OCI-M2 (cell line): ENCODE measurements around the gene EXOC1.
A peak's percentile ranks its signal among the peaks of the same experiment; 100 is the strongest.
"Not testable (repeated sequence)": the region's sequence is repeated elsewhere in the genome, so short reads cannot be mapped to it uniquely, and the experiment has no call there.

ENCODE experiments used
- DNase-seq: peaks from one replicate; lab custom pipeline; 2025; ENCODE audit not compliant: unreplicated experiment; lab: John Stamatoyannopoulos, UW

Gene EXOC1, protein sequence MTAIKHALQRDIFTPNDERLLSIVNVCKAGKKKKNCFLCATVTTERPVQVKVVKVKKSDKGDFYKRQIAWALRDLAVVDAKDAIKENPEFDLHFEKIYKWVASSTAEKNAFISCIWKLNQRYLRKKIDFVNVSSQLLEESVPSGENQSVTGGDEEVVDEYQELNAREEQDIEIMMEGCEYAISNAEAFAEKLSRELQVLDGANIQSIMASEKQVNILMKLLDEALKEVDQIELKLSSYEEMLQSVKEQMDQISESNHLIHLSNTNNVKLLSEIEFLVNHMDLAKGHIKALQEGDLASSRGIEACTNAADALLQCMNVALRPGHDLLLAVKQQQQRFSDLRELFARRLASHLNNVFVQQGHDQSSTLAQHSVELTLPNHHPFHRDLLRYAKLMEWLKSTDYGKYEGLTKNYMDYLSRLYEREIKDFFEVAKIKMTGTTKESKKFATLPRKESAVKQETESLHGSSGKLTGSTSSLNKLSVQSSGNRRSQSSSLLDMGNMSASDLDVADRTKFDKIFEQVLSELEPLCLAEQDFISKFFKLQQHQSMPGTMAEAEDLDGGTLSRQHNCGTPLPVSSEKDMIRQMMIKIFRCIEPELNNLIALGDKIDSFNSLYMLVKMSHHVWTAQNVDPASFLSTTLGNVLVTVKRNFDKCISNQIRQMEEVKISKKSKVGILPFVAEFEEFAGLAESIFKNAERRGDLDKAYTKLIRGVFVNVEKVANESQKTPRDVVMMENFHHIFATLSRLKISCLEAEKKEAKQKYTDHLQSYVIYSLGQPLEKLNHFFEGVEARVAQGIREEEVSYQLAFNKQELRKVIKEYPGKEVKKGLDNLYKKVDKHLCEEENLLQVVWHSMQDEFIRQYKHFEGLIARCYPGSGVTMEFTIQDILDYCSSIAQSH

DNA sequence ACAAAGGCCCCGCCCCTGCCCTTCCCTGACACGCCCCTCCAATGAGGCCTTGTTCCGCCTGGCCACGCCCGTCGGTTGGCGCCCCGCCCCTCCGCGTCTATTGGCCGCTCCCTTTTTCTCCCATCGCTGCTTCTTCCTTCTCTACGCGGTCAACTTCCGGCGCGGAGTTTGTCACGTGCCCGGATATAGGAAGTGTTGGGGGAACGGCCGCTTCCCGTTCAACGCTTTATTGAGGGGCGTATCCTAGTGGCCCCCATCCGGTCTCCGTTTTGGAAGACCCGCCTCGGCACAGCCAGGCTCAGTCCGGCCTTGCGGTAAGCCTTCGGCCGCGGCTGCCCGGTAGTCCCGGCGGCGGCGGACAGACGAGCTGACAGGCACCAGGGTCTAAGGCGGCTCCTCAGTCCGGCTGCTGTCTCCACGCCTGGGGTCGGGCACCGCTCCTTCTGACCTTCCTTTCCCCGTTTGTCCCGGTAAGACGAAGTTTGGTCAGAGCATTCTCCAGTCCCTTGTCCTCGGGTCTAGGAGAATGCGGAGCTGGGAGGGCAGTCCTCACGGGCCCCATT is at the start of gene EXOC1:
Gene EXOC1 (plus strand): TSS at position 165 of the 563 bp plus-strand sequence. CDS start 4,676 bp downstream, outside the sequence.
- peak; percentile 31 for DNase-seq

DNA sequence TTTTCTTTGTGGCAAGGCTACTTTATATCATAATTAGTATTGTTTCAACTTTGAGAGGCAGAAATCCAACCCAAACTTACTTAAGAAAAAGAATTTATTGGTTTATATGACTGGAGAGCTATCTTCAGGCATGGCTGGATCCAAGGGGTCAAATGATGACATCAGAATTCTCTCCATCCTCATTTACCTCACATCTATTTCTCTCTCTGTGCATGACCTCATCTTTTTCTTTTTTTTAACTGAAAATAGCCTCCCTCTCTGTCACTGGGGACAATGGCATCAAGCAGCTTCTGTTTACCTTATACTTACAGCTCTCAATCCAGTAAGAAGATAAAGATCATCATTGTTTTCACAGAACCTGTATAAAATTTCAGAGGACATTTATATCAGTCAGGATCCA is 45.9 kb upstream of the EXOC1 start:
- no peak for DNase-seq

DNA sequence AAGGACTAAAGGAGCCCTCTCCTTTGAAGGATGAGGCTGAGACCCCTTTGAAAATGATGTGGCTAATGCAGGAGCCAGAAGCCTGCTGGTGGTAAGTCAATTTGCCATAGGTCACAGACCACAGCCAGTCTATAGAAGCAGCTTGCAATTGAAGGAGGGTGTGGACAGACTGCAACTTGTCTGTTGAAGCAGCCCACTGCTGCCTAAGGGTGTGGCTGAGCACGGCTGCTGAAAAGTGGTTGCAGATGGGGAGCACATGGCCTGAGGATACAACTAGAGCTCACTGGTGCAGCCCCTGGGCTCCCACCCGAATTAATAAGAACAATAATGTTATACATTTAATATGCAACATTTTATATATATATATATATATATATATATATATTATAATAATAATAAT is 45.3 kb upstream of the EXOC1 start:
- DNase-seq = no peak

DNA sequence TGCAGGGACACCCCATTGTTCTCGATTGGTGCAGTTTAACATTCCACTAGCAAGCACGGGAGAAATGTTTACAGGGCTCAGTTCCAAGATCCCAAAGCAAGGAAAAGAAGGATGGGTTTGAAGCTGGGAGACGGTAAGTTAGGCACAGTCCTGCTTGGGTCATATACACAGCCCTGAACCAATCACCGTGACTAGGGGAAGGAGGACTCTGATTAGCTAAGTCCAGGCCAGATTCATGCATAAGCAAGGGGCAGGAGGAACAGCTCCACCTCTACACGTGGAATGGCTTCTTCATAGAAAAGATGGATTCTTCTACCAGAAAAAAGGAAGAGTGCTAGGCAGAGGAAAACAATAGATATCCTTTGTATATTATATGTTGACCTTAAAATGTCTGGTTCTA is 44.8 kb upstream of the EXOC1 start:
- DNase-seq = no peak

DNA sequence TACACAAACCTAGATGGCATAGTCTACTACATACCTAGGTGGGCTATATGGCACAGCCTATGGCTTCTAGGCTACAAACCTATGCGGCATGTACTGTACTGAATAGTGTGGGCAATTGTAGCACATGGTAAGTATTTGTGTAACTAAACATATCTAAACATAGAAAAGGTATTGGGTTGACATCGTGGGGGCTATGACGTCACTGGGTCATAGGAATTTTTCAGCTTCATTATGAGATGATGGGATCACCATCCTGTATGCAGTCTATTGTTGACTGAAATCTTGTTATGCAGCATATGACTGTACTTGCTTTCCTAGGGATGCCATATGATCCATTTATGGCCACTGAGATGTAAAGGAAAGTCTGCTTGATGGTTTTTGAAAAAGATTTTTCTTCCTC is 35.8 kb upstream of the EXOC1 start:
- DNase-seq = no peak

DNA sequence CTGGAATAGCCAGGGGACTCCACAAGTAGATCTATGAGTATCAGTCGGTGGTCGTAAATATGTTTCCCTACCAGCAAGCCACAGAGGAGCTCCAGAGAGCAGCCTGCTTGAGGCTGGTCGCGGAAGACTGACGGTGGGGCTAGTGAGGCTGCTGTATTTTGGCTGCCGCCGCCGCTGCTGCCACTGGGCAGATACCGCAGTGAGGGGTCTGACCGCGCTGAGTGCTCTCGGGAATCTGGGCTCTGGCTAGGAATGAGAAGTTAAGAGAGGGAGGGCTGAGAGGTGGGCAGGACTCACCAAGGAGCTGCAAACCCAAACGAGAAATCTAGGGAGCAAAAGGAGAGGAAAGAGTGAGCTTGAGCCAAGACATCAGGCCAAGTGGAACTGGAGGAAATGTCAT is 33.8 kb upstream of the EXOC1 start, which contains the start of gene EXOC1L:
Gene EXOC1L (plus strand): TSS at position 157 of the 400 bp plus-strand sequence. CDS start 237 bp downstream, at position 394.
- DNase-seq = no peak

DNA sequence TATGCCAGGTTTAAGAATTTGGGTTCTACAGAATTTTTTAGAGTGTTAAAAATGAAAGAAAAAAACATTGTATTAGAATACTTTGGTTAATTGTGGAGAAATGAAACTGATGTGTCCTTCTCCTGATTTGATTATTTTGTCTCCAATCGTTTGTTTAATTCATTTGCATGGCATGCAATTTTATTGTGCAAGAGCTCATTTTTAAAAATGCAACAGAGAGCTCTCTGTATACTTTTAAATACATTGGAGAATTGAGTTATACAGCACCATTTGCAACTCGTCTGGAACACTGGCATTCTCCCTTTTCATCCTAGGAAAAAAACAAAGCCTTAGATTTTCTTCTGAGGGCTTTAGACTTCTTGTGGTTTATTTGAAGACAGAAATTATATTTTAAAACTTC is 33.2 kb upstream of the EXOC1 start:
- DNase-seq = no peak

DNA sequence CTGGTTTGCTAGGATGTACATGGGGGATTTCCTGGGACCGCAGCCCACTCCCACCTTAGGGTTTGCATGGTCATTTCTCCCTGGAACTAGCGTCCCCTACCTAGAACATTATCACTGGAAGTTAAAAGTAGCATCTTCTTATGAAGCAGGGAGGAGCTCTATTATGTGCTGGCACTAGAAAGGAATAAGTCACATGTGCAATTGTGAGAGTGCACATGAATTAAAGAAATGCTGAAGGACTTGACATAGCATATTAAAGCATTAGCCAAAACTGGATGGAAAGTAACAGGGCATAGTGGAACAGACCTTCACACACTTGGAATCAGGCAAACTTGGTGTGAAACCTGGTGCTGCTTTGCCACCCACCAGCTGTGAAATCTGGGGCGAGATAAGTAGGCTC is 31.1 kb upstream of the EXOC1 start:
- DNase-seq = no peak

DNA sequence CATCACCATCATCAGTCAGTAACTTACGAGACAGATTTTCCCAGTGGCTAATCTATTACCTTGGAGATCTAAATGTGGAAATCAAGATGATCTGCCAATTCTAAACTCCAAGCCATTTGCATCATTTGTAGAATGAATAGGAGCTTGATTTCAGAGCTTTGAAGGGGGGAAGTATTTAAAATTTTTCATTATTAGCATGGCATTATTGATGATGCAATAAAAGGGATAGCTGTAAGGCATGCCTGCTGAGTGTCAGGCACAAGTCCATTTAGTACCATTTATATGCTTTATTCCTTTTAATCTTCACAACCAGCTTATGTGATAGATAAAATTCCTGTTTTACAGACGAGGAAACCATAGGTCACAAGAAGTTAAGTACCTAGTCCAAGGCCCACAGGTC is 28.6 kb upstream of the EXOC1 start:
- DNase-seq = no peak

DNA sequence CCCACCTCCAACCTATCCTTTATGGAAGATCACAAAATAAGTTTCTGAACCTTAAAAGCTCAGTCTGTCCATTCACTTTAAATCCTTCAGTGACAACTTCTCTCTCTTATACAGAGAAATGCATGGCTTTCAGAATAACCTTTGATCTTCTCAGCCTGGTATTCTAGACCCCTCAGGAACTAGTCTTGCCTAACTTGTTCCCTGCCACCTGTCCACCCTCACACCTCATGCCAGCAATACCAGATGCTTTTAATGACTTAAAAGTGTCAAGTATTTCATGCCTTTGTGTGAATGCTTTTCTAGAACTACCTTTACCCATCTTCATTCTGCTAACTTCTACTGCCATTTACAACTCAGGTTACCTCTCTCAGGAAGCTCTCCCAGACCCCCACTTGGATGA is 26.5 kb upstream of the EXOC1 start:
- no peak for DNase-seq

DNA sequence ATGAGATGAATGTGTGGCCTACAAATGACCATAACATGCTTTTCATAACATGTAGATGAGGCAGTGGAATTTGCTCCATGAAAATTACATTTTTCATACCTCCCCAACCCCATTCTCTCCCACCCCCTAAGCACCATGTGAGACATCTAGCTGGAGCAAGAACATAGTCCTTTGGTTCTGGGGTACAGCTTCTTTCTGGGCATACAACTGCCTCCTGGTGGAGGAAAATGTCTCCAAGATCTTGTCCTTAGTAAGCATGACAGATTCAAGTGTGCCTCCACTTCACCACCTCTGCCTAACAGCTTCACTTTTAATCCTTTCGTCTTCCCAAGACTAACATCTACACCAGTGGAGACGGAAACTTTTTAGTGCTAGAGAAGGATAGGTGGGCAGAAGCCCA is 25.9 kb upstream of the EXOC1 start:
- DNase-seq = no peak

DNA sequence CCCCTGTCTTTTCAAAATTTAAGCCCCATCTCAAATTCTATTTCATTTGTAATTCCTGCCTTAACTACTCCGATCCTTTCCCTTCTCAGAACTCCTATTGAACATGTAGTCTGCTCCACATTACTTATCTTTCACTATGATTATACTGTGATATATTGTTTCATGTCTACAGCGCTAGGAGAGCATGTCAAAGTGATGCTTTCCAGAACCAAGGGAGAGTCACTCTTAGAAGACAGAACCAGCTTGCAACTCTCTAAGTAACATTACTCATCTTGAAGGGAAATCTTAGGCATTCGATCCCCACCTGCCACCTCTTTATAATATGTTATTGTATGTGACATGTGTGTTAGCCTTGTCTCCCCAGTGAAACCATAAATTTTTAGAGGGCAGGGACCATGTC is 23.4 kb upstream of the EXOC1 start:
- DNase-seq = no peak

DNA sequence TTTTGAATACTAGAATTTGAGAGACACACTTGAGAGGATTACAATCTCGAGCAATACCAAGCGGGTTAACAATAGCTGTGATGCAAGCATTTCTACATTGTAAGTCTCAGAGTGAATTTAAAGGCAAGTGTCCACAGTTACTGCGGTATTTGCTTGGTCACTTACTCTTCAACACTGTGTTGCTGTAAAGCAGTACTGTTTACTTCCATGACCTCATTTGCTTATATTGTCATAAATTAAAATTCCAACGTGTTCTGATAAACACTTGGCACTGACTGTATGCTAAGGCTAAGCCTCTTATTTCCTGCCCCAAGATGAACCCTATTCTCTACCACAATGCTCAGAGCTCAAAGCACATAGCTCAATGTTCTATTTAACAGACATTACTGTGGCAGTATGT is 22.7 kb upstream of the EXOC1 start:
- no peak for DNase-seq

DNA sequence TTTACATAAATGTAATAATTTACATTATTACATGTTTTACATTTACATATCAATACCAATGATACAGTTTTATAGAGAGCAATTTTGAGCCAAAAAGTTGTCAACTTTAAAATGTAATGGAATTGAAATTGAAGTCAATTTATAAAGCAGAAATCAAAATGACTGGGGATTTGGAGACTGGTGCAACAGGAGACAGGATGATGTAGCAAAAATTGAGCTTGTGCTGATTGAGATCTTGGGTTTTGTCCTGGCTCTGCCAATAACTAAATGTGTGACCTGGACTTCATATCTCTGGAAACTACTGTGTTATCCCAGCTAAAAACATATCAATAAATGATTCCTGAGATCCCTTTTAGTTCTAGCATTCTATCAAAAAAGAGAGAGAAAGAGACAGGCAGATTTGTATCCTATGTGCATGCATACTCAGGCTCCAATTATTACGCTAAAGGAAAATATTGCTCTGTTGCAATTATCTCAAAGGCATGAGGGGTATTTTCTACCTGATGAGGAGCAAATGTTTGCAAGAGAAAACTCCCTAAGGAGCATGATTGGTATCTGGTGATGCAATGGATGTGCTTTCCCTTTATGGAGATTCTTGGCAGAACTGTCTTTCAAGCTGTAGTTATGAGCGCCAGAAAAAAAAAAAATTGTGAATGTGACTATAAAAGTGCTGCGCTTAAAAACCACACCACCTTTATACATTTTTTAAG is 19.2 kb upstream of the EXOC1 start:
- no peak for DNase-seq

DNA sequence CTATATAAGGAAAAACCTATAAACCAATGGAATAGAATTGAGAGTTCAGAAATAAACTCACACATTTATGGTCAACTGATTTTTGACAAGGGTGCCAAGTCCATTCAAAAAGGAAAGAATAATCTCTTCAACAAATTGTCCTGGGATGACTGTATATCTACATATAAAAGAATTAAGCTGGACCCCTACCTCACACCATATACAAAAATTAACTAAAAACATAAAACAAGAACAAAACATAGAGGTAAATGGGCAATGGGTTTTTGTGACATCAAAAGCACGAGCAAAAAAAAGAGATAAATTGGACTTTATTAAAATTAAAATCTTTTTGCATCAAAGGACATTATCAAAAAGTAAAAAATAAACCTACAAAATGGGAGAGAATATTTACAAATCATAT is 15.5 kb upstream of the EXOC1 start:
- DNase-seq = no peak

DNA sequence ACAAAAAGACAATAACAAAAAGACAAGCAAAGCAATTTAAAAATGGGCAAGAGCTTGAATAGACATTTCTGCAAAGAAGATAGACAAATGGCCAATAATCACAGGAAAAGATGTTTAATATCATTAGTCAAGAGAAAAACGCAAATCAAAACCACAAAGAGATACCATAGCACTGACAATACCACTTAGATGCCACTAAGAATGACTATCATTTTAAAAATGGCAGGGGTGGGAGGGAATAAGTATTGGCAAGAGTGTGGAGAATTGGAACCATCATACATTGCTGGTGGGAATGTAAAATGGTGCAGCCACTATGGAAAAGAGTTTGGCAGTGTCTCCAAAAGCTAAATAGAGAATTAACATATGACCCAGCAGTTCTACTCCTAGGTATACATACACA is 15.1 kb upstream of the EXOC1 start:
- no peak for DNase-seq

DNA sequence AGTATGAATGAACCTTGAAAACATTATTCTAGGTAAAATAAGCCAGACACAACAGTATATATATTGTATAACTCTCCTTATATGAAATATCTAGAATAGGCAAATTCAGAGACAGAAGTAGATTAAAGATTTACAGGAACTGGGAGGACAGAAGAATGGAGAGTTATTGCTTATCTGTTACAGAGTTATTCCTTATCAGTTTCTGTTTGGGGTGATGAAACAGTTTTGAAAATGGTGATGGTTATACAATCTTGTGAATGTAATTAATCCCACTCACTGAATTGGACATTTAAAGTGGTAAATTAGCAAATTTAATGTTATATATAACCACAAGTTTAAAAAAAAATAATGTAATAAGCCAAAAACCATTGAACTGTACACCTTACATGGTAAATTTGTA is 14.5 kb upstream of the EXOC1 start:
- DNase-seq = no peak

DNA sequence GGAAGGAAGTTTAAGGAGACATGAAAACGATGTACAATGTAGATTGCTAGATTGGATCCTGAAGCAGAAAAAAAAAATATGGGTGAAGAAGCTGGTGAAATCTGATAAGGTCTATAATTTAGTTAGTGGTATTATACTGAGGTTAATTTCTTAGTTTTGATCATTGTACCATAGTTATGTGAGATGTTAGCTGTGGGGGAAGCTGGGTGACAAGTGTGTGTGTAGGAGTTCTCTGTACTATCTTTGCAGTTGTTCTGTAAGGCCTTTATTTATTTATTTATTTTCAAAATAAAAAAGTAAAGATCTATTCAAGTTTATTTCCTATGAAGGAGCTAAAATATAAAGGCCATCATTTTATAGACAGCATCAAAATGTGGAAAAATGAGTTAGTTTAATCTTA is 12.5 kb upstream of the EXOC1 start:
- no peak for DNase-seq

DNA sequence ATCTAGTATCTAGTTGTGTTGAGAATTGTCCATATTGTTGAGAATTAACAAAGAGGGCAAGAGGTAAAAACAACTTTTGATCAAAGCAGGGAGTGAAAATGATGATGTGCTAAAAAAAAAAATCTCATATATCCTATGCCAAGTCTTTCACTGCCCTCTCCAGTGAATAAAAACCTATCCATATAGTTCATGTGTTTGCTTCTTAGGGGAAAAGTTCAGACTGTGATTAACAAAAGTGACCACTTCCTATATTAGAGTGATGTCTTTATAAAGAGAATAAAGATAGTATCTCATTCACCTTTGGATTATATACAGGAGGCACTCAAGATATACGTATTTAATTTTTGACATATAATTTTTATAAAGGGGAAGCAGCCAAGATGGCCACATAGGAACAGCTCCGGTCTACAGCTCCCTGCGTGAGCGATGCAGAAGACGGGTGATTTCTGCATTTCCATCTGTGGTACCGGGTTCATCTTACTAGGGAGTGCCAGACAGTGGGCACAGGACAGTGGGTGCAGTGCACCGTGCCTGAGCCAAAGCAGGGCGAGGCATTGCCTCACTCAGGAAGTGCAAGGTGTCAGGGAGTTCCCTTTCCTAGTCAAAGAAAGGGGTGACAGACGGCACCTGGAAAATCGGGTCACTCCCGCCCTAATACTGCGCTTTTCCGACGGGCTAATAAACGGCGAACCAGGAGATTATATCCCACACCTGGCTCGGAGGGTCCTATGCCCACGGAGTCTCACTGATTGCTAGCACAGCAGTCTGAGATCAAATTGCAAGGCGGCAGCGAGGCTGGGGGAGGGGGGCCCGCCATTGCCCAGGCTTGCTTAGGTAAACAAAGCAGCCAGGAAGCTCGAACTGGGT is 11.8 kb upstream of the EXOC1 start:
- DNase-seq = not testable (repeated sequence)

DNA sequence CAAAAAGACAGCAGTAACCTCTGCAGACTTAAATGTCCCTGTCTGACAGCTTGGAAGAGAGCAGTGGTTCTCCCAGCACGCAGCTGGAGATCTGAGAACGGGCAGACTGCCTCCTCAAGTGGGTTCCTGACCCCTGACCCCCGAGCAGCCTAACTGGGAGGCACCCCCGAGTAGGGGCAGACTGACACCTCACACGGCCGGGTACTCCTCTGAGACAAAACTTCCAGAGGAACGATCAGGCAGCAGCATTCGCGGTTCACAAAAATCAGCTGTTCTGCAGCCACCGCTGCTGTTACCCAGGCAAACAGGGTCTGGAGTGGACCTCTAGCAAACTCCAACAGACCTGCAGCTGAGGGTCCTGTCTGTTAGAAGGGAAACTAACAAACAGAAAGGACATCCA is 11.1 kb upstream of the EXOC1 start:
- not testable (repeated sequence) for DNase-seq
